C4-2B (cell line): ENCODE measurements around the gene HAPLN1.

Experiments
- ZFX ChIP-seq: fragments of 450-650 bp; IDR thresholded peaks from 2 replicates; pipeline ENCODE4 v1.6.1; 2017
- TF ChIP-seq, protein P1 (sequence below): fragments of 450-650 bp; conservative IDR thresholded peaks from 2 replicates; pipeline ENCODE4 v1.5.1; 2017; ENCODE audit warnings: mild to moderate bottlenecking

- TF ChIP-seq, protein P1, sequence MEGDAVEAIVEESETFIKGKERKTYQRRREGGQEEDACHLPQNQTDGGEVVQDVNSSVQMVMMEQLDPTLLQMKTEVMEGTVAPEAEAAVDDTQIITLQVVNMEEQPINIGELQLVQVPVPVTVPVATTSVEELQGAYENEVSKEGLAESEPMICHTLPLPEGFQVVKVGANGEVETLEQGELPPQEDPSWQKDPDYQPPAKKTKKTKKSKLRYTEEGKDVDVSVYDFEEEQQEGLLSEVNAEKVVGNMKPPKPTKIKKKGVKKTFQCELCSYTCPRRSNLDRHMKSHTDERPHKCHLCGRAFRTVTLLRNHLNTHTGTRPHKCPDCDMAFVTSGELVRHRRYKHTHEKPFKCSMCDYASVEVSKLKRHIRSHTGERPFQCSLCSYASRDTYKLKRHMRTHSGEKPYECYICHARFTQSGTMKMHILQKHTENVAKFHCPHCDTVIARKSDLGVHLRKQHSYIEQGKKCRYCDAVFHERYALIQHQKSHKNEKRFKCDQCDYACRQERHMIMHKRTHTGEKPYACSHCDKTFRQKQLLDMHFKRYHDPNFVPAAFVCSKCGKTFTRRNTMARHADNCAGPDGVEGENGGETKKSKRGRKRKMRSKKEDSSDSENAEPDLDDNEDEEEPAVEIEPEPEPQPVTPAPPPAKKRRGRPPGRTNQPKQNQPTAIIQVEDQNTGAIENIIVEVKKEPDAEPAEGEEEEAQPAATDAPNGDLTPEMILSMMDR: no peak
- no peak for TF ChIP-seq ZFX
Observed at GRCh38 chr5:83665631-83666030, 55.0 kb downstream of the HAPLN1 start.
